GM21786 (cell line): ENCODE data around the gene LRRC8E.
A peak's percentile ranks its signal among the peaks of the same experiment; 100 is the strongest.
"Not testable (repeated sequence)": the region's sequence is repeated elsewhere in the genome, so short reads cannot be mapped to it uniquely, and the experiment has no call there.

Experiments used
- ATAC-seq: cut with Tn5 transposase; IDR thresholded peaks from one replicate; pipeline ENCODE4 v1.9.1; 2021; ENCODE audit not compliant: unreplicated experiment

LRRC8E gene

GRCh38 chr19:7928741-7929701, 40.7 kb downstream of the LRRC8E start:
- ATAC-seq: no peak

DNA sequence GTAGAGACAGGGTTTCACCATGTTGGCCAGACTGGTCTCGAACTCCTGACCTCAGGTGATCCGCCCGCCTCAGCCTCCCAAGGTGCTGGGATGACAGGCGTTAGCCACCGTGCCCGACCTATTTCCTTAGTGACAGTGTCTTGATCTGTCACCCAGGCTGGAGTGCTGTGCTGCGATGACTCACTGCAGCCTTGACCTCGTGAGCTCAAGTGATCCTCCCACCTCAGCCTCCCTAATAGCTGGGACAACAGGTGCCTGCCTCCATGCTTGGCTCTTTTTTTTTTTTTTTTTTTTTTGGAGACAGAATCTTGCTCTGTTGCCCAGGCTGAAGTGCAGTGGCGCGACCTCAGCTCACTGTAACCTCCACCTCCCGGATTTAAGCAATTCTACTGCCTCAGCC, 41.7 kb downstream of the LRRC8E start:
- ATAC-seq: not testable (repeated sequence)

DNA sequence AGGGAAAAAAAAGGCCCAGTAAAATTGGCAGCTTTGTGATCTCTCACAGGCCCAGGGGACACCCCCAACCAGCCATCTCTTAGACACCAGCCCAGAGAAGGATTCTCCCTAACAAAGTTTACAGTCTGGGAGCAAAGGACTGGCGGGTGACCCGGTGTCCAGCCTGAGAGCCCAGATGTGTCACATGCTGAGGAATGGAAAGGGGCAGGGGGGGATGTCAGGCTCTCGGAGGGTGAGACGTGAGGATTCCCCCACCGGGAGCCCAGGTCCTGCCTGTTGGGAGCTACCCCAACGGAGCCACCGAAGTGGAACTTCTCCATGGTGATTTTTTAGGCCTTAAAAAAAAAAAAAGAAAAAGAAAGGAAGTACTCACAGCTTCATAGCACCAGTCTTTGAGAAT, 42.5 kb downstream of the LRRC8E start:
- ATAC-seq: no peak

- no peak for ATAC-seq
Observed at GRCh38 chr19:7931221-7932061, 43.1 kb downstream of the LRRC8E start.

GRCh38 chr19:7932276-7932929, 44.1 kb downstream of the LRRC8E start:
- no peak for ATAC-seq

- no peak for ATAC-seq
Observed at GRCh38 chr19:7932930-7933300, 44.6 kb downstream of the LRRC8E start.

DNA sequence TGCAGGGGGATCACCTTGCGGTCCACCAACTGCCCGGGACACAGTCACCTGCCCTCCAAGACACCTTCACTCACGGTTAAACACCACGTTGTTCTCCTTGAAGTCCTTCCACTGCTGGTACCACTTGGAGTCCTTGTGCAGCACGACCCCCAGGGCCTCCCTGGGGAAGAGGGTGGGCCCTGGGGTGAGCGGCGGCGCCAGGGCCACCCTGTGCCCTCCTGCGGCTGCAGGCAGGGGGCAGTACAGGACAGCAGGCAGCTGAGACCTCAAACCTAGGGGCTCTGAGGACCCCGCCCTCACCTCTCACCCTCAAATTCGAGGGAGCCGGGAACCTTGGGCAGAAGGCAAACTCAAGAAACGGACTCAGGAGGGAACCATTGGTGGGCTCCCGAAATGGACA, 45.1 kb downstream of the LRRC8E start:
- ATAC-seq: no peak

GRCh38 chr19:7933828-7934725, 45.8 kb downstream of the LRRC8E start:
- no peak for ATAC-seq

DNA sequence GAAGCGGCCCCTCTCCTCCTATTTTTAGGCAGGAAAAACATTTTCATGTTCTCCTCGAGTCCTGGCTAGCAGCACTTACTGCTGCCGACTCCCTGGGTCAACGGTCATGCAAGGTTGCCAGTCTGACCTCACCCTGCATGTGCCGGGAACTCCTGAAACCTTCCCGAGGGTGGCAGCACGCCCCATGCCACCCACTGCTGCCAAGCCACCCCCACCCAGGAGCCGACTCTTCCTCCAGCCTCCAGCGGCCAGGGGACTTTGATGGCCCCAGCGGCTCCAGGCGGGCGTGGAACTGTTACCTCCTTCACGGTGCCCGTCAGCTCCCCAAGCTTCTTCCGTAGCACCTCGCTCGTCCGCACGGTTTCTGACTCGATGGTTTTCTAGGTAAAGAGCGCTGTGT, 46.5 kb downstream of the LRRC8E start:
- no peak for ATAC-seq

DNA sequence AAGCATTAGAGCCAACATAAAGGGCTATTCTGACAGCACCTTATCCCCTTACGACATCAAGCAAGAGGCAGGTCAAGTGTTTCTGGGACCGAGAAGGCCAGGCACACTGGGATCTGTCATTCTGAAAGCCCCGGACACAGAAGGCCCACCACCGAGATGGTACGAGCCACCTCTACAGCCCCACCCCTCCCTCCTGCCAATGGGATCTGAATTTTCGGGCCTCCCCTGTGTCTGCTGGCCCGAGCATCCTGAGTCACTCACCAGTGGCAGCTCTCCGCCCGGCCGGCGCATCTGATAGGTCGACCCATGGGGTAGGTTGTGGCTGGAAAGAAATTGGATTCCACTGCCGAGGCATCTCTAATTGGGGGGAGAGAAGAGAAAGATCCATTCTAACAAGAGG, 52.5 kb downstream of the LRRC8E start:
- ATAC-seq: no peak

DNA sequence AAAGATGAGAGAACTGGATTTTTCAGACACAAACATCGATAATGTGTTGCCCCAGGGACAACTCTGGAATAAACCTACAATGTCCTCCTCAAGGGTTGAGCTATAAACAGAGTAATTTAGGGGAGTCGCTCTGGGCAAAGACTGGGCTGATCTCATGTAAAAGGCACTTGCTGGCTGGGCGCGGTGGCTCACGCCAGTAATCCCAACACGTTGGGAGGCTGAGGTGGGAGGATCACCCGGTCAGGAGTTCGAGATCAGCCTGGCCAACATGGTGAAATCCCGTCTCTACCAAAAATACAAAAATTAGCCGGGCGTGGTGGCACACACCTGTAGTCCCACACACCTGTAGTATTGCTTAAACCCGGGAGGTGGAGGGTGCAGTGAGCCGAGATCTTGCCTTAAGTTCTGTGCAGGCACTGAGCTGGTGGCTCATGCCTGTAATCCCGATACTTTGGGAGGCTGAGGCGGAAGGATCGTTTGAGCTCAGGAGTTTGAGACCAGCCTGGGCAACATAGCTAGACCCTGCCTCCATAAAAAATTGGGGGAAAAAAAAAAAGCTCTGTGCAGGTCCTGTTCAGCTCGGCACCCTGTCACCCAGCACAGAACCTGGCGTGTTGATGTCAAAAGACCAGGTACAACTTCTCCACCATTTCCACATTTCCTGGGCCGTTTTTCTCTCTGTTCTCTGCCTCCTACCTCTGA, 53.7 kb downstream of the LRRC8E start:
- ATAC-seq: no peak

GRCh38 chr19:7942981-7943443, 54.7 kb downstream of the LRRC8E start:
- ATAC-seq: no peak

DNA sequence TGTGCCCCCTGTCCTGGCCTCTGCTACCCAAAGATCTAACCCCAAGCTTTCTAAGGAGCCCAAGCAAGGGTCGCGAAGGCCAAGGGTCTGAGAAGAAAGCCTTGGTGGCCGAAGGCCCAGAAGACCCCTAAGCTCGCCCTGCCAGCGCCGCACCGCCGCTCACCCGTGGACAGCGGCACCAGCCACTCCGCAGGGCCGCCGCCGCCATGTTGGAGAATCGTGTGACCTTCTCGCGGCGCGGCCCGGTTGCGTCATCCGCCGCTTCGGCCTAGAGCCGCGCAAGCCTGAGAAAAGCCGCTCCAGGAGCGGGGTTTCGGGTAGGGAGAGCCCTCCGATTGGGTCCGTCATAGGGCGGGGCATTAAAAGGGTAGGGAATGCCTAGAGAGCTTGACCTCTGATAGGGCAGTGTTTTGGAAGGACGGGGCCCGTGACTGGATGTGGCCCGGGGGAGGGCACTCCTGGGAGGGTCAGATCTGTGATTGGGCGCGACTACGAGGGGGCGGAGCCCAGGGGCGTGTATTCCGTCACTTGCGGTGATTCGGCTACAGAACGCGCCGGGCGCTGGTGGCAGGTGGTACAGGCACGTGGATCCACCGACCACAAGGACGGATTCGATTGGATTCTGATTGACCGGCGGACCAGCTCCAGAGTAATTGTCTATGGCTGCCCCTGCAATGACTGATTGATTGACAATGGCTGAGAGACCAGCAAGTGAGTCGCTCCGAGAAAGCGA, 55.3 kb downstream of the LRRC8E start, which contains the start of gene TIMM44:
Gene TIMM44, minus strand, starts transcription at position 223 of the 733 bp plus-strand sequence. Its CDS starts 15 bp downstream, at position 208.
- peak; percentile 94 for ATAC-seq

- peak; percentile 25 for ATAC-seq
Observed at GRCh38 chr19:7944177-7944761, 56.0 kb downstream of the LRRC8E start.

GRCh38 chr19:7947939-7948338, 59.6 kb downstream of the LRRC8E start:
- ATAC-seq: no peak
